A549 (cell line): Measurements from ENCODE around the gene PREX1.

ENCODE experiments used
- BHLHE40 ChIP-seq: IDR thresholded peaks from 2 replicates; pipeline ENCODE4 v1.6.1; 2012; ENCODE audit warnings: low read depth, low read length, inconsistent platforms
- ELK1 ChIP-seq: fragments of 150-350 bp; IDR thresholded peaks from 2 replicates; pipeline ENCODE4 v1.6.1; 2014; ENCODE audit warnings: low read depth, mild to moderate bottlenecking, low read length
- TF ChIP-seq, protein P1 (sequence below): fragments of >200 bp; sonication (Bioruptor Twin); formaldehyde crosslinking; IDR thresholded peaks from 3 replicates; pipeline ENCODE4 v1.5.1; 2016

- TF ChIP-seq ELK1 (no peak), BHLHE40 (no peak)
- TF ChIP-seq, protein P1, sequence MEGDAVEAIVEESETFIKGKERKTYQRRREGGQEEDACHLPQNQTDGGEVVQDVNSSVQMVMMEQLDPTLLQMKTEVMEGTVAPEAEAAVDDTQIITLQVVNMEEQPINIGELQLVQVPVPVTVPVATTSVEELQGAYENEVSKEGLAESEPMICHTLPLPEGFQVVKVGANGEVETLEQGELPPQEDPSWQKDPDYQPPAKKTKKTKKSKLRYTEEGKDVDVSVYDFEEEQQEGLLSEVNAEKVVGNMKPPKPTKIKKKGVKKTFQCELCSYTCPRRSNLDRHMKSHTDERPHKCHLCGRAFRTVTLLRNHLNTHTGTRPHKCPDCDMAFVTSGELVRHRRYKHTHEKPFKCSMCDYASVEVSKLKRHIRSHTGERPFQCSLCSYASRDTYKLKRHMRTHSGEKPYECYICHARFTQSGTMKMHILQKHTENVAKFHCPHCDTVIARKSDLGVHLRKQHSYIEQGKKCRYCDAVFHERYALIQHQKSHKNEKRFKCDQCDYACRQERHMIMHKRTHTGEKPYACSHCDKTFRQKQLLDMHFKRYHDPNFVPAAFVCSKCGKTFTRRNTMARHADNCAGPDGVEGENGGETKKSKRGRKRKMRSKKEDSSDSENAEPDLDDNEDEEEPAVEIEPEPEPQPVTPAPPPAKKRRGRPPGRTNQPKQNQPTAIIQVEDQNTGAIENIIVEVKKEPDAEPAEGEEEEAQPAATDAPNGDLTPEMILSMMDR = no peak
Observed at GRCh38 chr20:48841196-48841874, 13.5 kb upstream of the PREX1 start.
